DOHH2 (cell line): ENCODE data around the gene VSTM2B.

Experiments used
- H3F3A ChIP-seq: fragments of 200-600 bp; sonication (generic), shearing (Covaris generic); 2 replicates; pipeline ENCODE4 v1.6.0; 2016; ENCODE audit warnings: antibody characterized with exemption, mild to moderate bottlenecking; ENCODE audit not compliant: control insufficient read depth, insufficient read depth
- H3K27ac ChIP-seq: fragments of 200-600 bp; sonication (generic); 2 replicates; pipeline ENCODE4 v1.5.1; 2014; ENCODE audit warnings: low read depth, mild to moderate bottlenecking, low read length, moderate library complexity
- H3K27me3 ChIP-seq: fragments of 200-600 bp; sonication (generic); 2 replicates; pipeline ENCODE4 v1.6.1; 2014; ENCODE audit warnings: mild to moderate bottlenecking, low read length, mixed read lengths; ENCODE audit not compliant: control insufficient read depth
- H3K36me3 ChIP-seq: fragments of 200-600 bp; sonication (generic); 2 replicates; pipeline ENCODE4 v1.6.1; 2014; ENCODE audit warnings: mild to moderate bottlenecking, low read length, moderate library complexity, mixed read lengths; ENCODE audit not compliant: control insufficient read depth
- H3K4me1 ChIP-seq: fragments of 200-600 bp; sonication (generic); 2 replicates; pipeline ENCODE4 v1.6.1; 2014; ENCODE audit warnings: mild to moderate bottlenecking, low read length, mixed read lengths; ENCODE audit not compliant: control insufficient read depth
- H3K4me2 ChIP-seq: fragments of 200-600 bp; sonication (generic); 2 replicates; pipeline ENCODE4 v1.6.0; 2014; ENCODE audit warnings: mild to moderate bottlenecking, low read length, moderate library complexity
- H3K4me3 ChIP-seq: fragments of 200-600 bp; sonication (generic); 2 replicates; pipeline ENCODE4 v1.5.1; 2014; ENCODE audit warnings: mild to moderate bottlenecking, low read length, mixed read lengths
- H3K79me2 ChIP-seq: fragments of 200-600 bp; sonication (generic); 2 replicates; pipeline ENCODE4 v1.6.1; 2014; ENCODE audit warnings: mild to moderate bottlenecking, low read length, mixed read lengths; ENCODE audit not compliant: control insufficient read depth
- H3K9me2 ChIP-seq: fragments of 200-600 bp; sonication (generic); replicated peaks from 2 replicates; pipeline ENCODE4 v1.6.1; 2014; ENCODE audit warnings: mild to moderate bottlenecking, low read length, mixed read lengths; ENCODE audit not compliant: control insufficient read depth
- H3K9me3 ChIP-seq: fragments of 200-600 bp; sonication (generic); 2 replicates; pipeline ENCODE4 v1.6.1; 2014; ENCODE audit warnings: antibody characterized with exemption, low read length, mixed read lengths; ENCODE audit not compliant: control insufficient read depth, insufficient read depth
- H4K20me1 ChIP-seq: fragments of 200-600 bp; sonication (generic); 2 replicates; pipeline ENCODE4 v1.6.0; 2014; ENCODE audit warnings: low read depth, mild to moderate bottlenecking, antibody characterized with exemption, low read length, moderate library complexity; ENCODE audit not compliant: control insufficient read depth, insufficient read depth
- EZH2phosphoT487 ChIP-seq: fragments of 200-600 bp; sonication (generic); IDR thresholded peaks from 2 replicates; pipeline ENCODE4 v1.6.1; 2017; ENCODE audit warnings: borderline replicate concordance, mild to moderate bottlenecking, antibody characterized with exemption, low read length, moderate library complexity, mixed read lengths
- TF ChIP-seq, protein P1 (sequence below): fragments of 200-600 bp; sonication (generic); IDR thresholded peaks from one replicate; pipeline ENCODE4 v1.5.1; 2014; ENCODE audit warnings: antibody characterized with exemption, mild to moderate bottlenecking, low read depth, low read length; ENCODE audit not compliant: poor library complexity, severe bottlenecking

The VSTM2B gene

DNA sequence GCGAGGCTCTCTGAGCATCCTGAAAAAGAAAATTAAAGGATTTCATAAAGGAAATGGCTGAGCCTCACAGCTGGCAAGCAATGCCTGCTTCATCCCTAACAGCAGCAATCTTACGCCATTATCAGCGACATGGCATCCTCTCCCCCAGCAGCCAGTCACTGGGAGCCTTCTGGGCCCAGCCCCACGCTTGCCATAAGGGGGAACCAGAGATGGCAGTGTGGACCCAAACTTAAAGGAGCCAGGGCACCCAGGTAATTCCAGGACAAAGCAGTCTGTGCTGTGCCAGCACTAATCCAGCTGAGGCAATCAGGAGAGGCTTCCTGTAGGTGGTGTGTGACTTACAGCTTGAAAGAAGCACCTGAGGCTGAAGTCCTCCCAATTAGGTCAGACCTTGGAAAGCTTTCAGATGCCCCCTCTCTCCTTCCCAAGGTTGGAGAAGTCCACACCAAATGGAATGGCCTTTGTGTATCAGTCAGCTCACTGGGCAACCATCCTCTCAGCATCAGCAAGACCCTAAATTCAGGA is 10.3 kb downstream of the VSTM2B start:
- Histone ChIP-seq H3K36me3 (no peaks in the 10 kb centered on the region), H3K27ac (no peak overlapping the region), H4K20me1 (no peaks in the 10 kb centered on the region), H3K9me3 (no peaks in the 10 kb centered on the region), H3K9me2 (no peaks in the 10 kb centered on the region), H3K79me2 (no peaks in the 10 kb centered on the region), H3K4me3 (no peak overlapping the region), H3F3A (no peaks in the 10 kb centered on the region), H3K4me1 (no peaks in the 10 kb centered on the region), H3K4me2 (no peak overlapping the region), H3K27me3 (no peaks in the 10 kb centered on the region)
- no peak for TF ChIP-seq EZH2phosphoT487
- TF ChIP-seq, protein P1, sequence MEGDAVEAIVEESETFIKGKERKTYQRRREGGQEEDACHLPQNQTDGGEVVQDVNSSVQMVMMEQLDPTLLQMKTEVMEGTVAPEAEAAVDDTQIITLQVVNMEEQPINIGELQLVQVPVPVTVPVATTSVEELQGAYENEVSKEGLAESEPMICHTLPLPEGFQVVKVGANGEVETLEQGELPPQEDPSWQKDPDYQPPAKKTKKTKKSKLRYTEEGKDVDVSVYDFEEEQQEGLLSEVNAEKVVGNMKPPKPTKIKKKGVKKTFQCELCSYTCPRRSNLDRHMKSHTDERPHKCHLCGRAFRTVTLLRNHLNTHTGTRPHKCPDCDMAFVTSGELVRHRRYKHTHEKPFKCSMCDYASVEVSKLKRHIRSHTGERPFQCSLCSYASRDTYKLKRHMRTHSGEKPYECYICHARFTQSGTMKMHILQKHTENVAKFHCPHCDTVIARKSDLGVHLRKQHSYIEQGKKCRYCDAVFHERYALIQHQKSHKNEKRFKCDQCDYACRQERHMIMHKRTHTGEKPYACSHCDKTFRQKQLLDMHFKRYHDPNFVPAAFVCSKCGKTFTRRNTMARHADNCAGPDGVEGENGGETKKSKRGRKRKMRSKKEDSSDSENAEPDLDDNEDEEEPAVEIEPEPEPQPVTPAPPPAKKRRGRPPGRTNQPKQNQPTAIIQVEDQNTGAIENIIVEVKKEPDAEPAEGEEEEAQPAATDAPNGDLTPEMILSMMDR: no peak

GRCh38 chr19:29537181-29537580 is 11.4 kb downstream of the VSTM2B start:
- no peak for TF ChIP-seq EZH2phosphoT487
- TF ChIP-seq, protein P1: no peak
- Histone ChIP-seq H3K4me3 (no peak overlapping the region), H3F3A (no peaks in the 10 kb centered on the region), H3K27me3 (no peaks in the 10 kb centered on the region), H3K79me2 (no peaks in the 10 kb centered on the region), H3K4me2 (no peak overlapping the region), H4K20me1 (no peaks in the 10 kb centered on the region), H3K4me1 (no peaks in the 10 kb centered on the region), H3K27ac (no peak overlapping the region), H3K9me2 (no peaks in the 10 kb centered on the region), H3K36me3 (no peaks in the 10 kb centered on the region), H3K9me3 (no peaks in the 10 kb centered on the region)

DNA sequence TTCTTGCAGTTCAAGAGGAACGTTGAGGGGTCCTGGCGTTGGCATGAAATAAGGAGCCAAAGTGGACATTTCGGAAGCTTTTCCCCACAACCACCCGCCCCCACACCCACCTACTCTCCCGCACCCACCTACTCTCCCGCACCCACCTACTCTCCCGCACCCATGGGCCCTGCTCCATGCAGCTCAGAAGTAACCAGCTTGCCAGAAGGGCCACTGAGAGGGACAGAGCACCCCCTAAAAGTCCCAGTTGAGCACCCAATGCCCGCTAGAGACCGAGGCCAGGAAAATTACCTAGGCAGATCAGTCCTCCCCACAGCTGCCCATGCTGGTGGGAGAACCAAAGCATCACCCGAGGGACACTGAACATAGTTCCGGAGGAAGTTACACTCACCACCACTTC is 11.8 kb downstream of the VSTM2B start:
- TF ChIP-seq EZH2phosphoT487: no peak
- TF ChIP-seq, protein P1: no peak

GRCh38 chr19:29538146-29538545 is 12.4 kb downstream of the VSTM2B start:
- Histone ChIP-seq H3K4me2 (no peak overlapping the region), H3K79me2 (no peaks in the 10 kb centered on the region), H3K27ac (no peak overlapping the region), H3K4me1 (no peaks in the 10 kb centered on the region), H4K20me1 (no peaks in the 10 kb centered on the region), H3K9me3 (no peaks in the 10 kb centered on the region), H3K27me3 (no peaks in the 10 kb centered on the region), H3F3A (no peaks in the 10 kb centered on the region), H3K4me3 (no peak overlapping the region), H3K36me3 (no peaks in the 10 kb centered on the region), H3K9me2 (no peaks in the 10 kb centered on the region)
- TF ChIP-seq, protein P1: no peak
- TF ChIP-seq EZH2phosphoT487: no peak

More for the DNA sequence above, 11.8 kb downstream of the VSTM2B start:
- Histone ChIP-seq H3K9me3 (no peaks in the 10 kb centered on the region), H3K4me1 (no peaks in the 10 kb centered on the region), H3K4me2 (no peak overlapping the region), H4K20me1 (no peaks in the 10 kb centered on the region), H3K36me3 (no peaks in the 10 kb centered on the region), H3F3A (no peaks in the 10 kb centered on the region), H3K27ac (no peak overlapping the region), H3K79me2 (no peaks in the 10 kb centered on the region), H3K27me3 (no peaks in the 10 kb centered on the region), H3K4me3 (no peak overlapping the region), H3K9me2 (no peaks in the 10 kb centered on the region)
